Lung (tissue), 12 donors: ENCODE results near the gene CMSS1. TPM values are rescaled to one million over a fixed set of nuclear protein-coding genes. Genes with fewer than 3 reads are reported as not detected.

Source experiments
- ATAC-seq: fragments of 200-7000 bp; cut with Tn5 transposase; one replicate; pipeline ENCODE4 v1.9.1; 2020; ENCODE audit warnings: moderate number of reproducible peaks; ENCODE audit not compliant: insufficient read depth, low FRiP score
- DNase-seq, 3 donors: peaks; one replicate each; pipeline ENCODE4 v3.0.0-alpha.2; 2013 to 2017
- H3K27ac ChIP-seq, 2 donors: one replicate each; pipeline ENCODE4 v1.5.1; 2013; ENCODE audit warnings: mild to moderate bottlenecking in 2 of 2, moderate library complexity in 2 of 2, control low read depth in 1 of 2, inconsistent platforms in 1 of 2, low read depth in 1 of 2, low read length in 1 of 2
- H3K27me3 ChIP-seq, 3 donors: one replicate each; pipeline ENCODE4 v1.5.1; 2013; ENCODE audit warnings: low read length in 2 of 3; ENCODE audit not compliant: control insufficient read depth in 3 of 3, insufficient read depth in 3 of 3
- H3K36me3 ChIP-seq, 4 donors: one replicate each; pipeline ENCODE4 v1.5.1; 2013; ENCODE audit warnings: low read length in 4 of 4, mild to moderate bottlenecking in 1 of 4, moderate library complexity in 1 of 4; ENCODE audit not compliant: control insufficient read depth in 4 of 4, insufficient read depth in 4 of 4
- H3K4me1 ChIP-seq, 5 donors: one replicate each; pipeline ENCODE4 v1.5.1; 2013; ENCODE audit warnings: low read length in 5 of 5, mild to moderate bottlenecking in 2 of 5, moderate library complexity in 1 of 5; ENCODE audit not compliant: control insufficient read depth in 5 of 5, insufficient read depth in 5 of 5
- H3K4me3 ChIP-seq: one replicate; pipeline ENCODE4 v1.5.1; 2013; ENCODE audit warnings: mild to moderate bottlenecking, control low read depth, moderate library complexity
- H3K9ac ChIP-seq, 2 donors: one replicate each; pipeline ENCODE4 v1.5.1; 2013; ENCODE audit warnings: low read length in 2 of 2, control low read depth in 1 of 2; ENCODE audit not compliant: insufficient read depth in 1 of 2
- H3K9me3 ChIP-seq, 4 donors: one replicate each; pipeline ENCODE4 v1.5.1; 2013; ENCODE audit warnings: low read length in 3 of 4, mild to moderate bottlenecking in 1 of 4, moderate library complexity in 1 of 4; ENCODE audit not compliant: control insufficient read depth in 4 of 4, insufficient read depth in 3 of 4
- WGBS, 2 donors: extraction: QIAGEN DNeasy Blood & Tissue Kit; methylation state at CpG; one replicate each; pipeline ENCODE4 v1.1.7; 2013; 5-methylcytosine and 5-hydroxymethylcytosine counted together
- polyA plus RNA-seq, 2 donors: library from polyadenylated mRNA; stranded (reverse); fragments of 200-250 nt; gene quantifications; one replicate each; pipeline ENCODE4 v1.2.1, GENCODE V29; 2013
- total RNA-seq, 2 donors: library from RNA; depleted of rRNA in 1 of 2; stranded (reverse); fragments of >200 nt in 1 of 2; gene quantifications; one replicate each; pipeline ENCODE4 v1.2.1, GENCODE V29; 2014 to 2021
- TF ChIP-seq, protein P1 (sequence below): IDR thresholded peaks from 2 replicates; pipeline ENCODE4 v1.5.1; 2012; ENCODE audit warnings: mild to moderate bottlenecking; ENCODE audit errors: control extremely low read depth, extremely low read depth
- donor health status: control.
- donor health status: control.
- donor health status: Bipolar disorder and iron deficiency.
- donor health status: healthy.
- donor health status: DM: yes; HTN: yes; CAD: no.

CMSS1 gene
- total and polyA plus RNA-seq, 4 donors = 12.3 to 28.9 (median 22.6) TPM

DNA sequence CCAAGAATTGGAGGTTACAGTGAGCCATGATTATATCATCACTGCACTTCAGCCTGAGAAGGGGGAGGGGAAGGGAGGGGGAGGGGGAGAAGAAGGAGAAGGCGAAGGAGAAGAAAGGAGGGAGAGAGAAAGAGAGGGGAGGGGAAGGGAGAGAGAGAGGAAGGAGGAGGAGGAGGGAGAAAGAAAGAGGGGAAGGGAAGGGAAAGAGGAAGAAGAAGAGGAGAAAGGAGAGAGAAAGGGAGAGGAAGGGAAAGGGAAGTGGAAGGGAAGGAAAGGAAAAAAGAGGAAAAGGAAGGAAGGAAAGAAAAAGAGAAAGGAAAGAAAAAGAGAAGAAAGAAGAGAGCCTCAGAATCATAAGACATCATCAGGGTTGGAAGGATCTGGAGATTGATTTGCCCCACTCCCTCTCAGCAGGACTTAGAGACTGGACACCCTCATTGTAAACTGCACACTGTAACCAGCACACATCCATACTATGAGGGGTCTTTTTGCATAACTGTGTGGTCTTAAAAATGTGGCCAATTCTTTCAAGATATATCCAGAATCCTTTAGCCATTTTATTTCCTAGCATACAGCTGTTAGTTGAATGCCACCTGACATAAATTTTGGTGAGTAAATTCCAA lies 130.9 kb downstream of the CMSS1 start:
- Histone ChIP-seq H3K27me3 (no peaks in the 10 kb centered on the region), H3K4me3 (no peak overlapping the region), H3K27ac (no peak overlapping the region), H3K4me1 (peaks cover 4 to 32% (median 18%) of the 10 kb centered on the region in 5 donors), H3K9ac (no peak overlapping the region), H3K9me3 (no peaks in the 10 kb centered on the region), H3K36me3 (no peaks in the 10 kb centered on the region)
- TF ChIP-seq, protein P1, sequence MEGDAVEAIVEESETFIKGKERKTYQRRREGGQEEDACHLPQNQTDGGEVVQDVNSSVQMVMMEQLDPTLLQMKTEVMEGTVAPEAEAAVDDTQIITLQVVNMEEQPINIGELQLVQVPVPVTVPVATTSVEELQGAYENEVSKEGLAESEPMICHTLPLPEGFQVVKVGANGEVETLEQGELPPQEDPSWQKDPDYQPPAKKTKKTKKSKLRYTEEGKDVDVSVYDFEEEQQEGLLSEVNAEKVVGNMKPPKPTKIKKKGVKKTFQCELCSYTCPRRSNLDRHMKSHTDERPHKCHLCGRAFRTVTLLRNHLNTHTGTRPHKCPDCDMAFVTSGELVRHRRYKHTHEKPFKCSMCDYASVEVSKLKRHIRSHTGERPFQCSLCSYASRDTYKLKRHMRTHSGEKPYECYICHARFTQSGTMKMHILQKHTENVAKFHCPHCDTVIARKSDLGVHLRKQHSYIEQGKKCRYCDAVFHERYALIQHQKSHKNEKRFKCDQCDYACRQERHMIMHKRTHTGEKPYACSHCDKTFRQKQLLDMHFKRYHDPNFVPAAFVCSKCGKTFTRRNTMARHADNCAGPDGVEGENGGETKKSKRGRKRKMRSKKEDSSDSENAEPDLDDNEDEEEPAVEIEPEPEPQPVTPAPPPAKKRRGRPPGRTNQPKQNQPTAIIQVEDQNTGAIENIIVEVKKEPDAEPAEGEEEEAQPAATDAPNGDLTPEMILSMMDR = no peak
- ATAC-seq (no peak), DNase-seq (no peak)
- 94 to 95% methylated on average over 1 of the region's 1 CpG for WGBS, 2 donors

DNA sequence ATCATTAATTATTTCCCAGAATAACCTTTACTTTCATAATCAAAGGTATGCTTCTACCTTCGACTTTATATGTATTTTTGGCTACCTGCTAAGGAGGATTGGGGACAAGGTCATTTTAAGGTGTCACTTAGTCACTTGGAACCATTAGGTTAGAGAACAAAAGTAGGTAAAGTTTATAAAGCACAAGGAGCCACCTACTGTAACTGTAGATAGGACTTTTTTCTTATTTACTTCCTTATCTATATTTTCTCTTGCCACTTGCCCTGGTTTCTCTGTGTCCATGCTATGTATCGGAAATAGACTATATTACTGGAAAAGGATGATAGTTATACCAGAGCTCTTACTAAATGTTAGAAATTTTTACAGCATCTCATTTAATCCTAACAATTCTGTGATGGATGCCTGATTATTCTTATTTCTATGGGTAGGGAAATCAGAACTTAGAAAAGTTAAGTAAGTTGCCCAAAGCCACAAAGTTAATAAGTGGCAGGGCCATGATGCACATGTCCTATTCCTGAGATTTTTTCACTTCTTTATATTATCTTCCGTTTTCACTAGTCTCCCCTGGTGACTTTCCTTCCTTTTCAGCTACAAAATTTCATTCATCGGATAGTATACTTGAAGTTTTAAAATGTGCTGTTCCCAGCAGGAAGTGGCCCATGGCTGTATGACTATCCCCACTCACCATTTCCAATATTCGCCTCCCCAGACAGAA lies 132.5 kb downstream of the CMSS1 start:
- WGBS, 2 donors = 87 to 90% methylated on average over 5 of the region's 5 CpGs

DNA sequence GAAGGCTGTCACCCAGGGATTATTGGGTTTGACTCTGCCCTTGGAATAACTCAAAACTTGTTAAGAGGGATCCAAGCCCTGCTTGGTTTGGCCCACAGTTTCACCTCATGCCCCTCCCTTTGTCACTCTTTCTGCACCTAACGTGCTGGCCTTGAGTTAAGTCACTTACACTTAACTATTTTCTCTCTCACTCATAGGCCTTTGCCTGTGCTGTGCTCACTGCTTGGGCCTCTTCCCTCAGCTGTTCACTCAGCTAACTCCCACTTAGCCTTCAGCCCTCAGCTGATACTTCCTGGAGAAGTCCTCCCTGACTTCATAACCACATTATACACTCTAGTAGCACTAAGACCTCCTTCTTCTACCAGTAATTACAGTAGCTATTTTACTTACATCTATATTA lies 133.3 kb downstream of the CMSS1 start:
- ATAC-seq (no peak), DNase-seq (no peak)
- no peaks in the 10 kb centered on the region for H3K36me3 ChIP-seq
- no peak overlapping the region for H3K9ac ChIP-seq
- no peak overlapping the region for H3K27ac ChIP-seq
- no peaks in the 10 kb centered on the region for H3K9me3 ChIP-seq
- H3K27me3 ChIP-seq = no peaks in the 10 kb centered on the region
- 61 to 67% methylated on average over 1 of the region's 1 CpG for WGBS, 2 donors
- TF ChIP-seq, protein P1 = no peak
- H3K4me1 ChIP-seq = peaks cover 0 to 10% (median 1%) of the 10 kb centered on the region in 5 donors
- no peak overlapping the region for H3K4me3 ChIP-seq

More for the DNA sequence above, 132.5 kb downstream of the CMSS1 start:
- TF ChIP-seq, protein P1 = no peak
- Histone ChIP-seq H3K9ac (no peak overlapping the region), H3K4me1 (peaks cover 4 to 18% (median 8%) of the 10 kb centered on the region in 5 donors), H3K27me3 (no peaks in the 10 kb centered on the region), H3K36me3 (no peaks in the 10 kb centered on the region), H3K27ac (no peak overlapping the region), H3K4me3 (no peak overlapping the region), H3K9me3 (no peaks in the 10 kb centered on the region)
- DNase-seq (no peak), ATAC-seq (no peak)
